H9 (cell line): ENCODE measurements around the gene CRABP1. TPM values are rescaled to one million over a fixed set of nuclear protein-coding genes. Genes with fewer than 3 reads are reported as not detected.

Experiments
- DNase-seq: peaks from one replicate; pipeline ENCODE4 v3.0.0-alpha.2; 2017
- H2AFZ ChIP-seq: one replicate; pipeline ENCODE4 v1.6.1; 2013; ENCODE audit warnings: mild to moderate bottlenecking, low read length, control low read depth, moderate library complexity
- H2AK5ac ChIP-seq: 2 replicates; pipeline ENCODE4 v1.6.1; 2013; ENCODE audit warnings: low read length, control low read depth, mixed read lengths; ENCODE audit not compliant: insufficient read length
- H2BK120ac ChIP-seq: one replicate; pipeline ENCODE4 v1.6.1; 2013; ENCODE audit warnings: low read depth, mild to moderate bottlenecking, low read length, control low read depth, inconsistent platforms; ENCODE audit not compliant: poor library complexity, severe bottlenecking
- H2BK12ac ChIP-seq: 2 replicates; pipeline ENCODE4 v1.6.1; 2013; ENCODE audit warnings: low read length, control low read depth, mixed read lengths, low read depth; ENCODE audit not compliant: insufficient read length
- H2BK15ac ChIP-seq: 2 replicates; pipeline ENCODE4 v1.6.1; 2013; ENCODE audit warnings: low read depth, low read length, control low read depth
- H2BK20ac ChIP-seq: one replicate; pipeline ENCODE4 v1.6.1; 2013; ENCODE audit warnings: low read depth, mild to moderate bottlenecking, low read length, control low read depth, inconsistent platforms; ENCODE audit not compliant: poor library complexity, severe bottlenecking
- H2BK5ac ChIP-seq: 2 replicates; pipeline ENCODE4 v1.6.1; 2013; ENCODE audit warnings: low read length, control low read depth, mixed read lengths; ENCODE audit not compliant: insufficient read length
- H3K14ac ChIP-seq: 2 replicates; pipeline ENCODE4 v1.6.1; 2013; ENCODE audit warnings: low read length, control low read depth; ENCODE audit not compliant: insufficient read depth
- H3K18ac ChIP-seq: 2 replicates; pipeline ENCODE4 v1.6.1; 2013; ENCODE audit warnings: low read depth, mild to moderate bottlenecking, mixed read lengths, low read length, control low read depth; ENCODE audit not compliant: insufficient read length
- H3K23ac ChIP-seq: 2 replicates; pipeline ENCODE4 v1.6.1; 2013; ENCODE audit warnings: low read length, control low read depth, mixed read lengths, low read depth; ENCODE audit not compliant: insufficient read length
- H3K23me2 ChIP-seq: 2 replicates; pipeline ENCODE4 v1.6.1; 2013; ENCODE audit warnings: low read depth, mild to moderate bottlenecking, mixed read lengths, low read length, control low read depth; ENCODE audit not compliant: insufficient read length, poor library complexity, severe bottlenecking
- H3K27ac ChIP-seq: 2 replicates; pipeline ENCODE4 v1.5.1; 2013; ENCODE audit warnings: low read length, control low read depth, mixed read lengths, low read depth; ENCODE audit not compliant: insufficient read length
- H3K27me3 ChIP-seq: 2 replicates; pipeline ENCODE4 v1.6.1; 2013; ENCODE audit warnings: low read length, control low read depth, inconsistent platforms; ENCODE audit not compliant: insufficient read depth
- H3K4ac ChIP-seq: 2 replicates; pipeline ENCODE4 v1.6.1; 2013; ENCODE audit warnings: low read depth, mild to moderate bottlenecking, control low read depth, inconsistent platforms, low read length, moderate library complexity
- H3K4me1 ChIP-seq: 2 replicates; pipeline ENCODE4 v1.6.1; 2013; ENCODE audit warnings: low read length, control low read depth, inconsistent platforms; ENCODE audit not compliant: insufficient read depth
- H3K4me2 ChIP-seq: 2 replicates; pipeline ENCODE4 v1.6.1; 2013; ENCODE audit warnings: low read length, control low read depth, mixed read lengths; ENCODE audit not compliant: insufficient read length, insufficient read depth
- H3K56ac ChIP-seq: 2 replicates; pipeline ENCODE4 v1.6.1; 2013; ENCODE audit warnings: low read depth, mild to moderate bottlenecking, mixed read lengths, low read length, control low read depth; ENCODE audit not compliant: insufficient read length
- H3K79me1 ChIP-seq: 2 replicates; pipeline ENCODE4 v1.6.1; 2013; ENCODE audit warnings: low read depth, mild to moderate bottlenecking, moderate library complexity, low read length, control low read depth, inconsistent platforms; ENCODE audit not compliant: insufficient read depth, poor library complexity, severe bottlenecking
- H3K79me2 ChIP-seq: 2 replicates; pipeline ENCODE4 v1.6.1; 2013; ENCODE audit warnings: low read length, control low read depth, inconsistent platforms; ENCODE audit not compliant: insufficient read depth
- H3K9ac ChIP-seq: 2 replicates; pipeline ENCODE4 v1.6.1; 2013; ENCODE audit warnings: low read length, control low read depth, mixed read lengths; ENCODE audit not compliant: insufficient read length; ENCODE audit errors: extremely low read depth
- H3K9me3 ChIP-seq: one replicate; pipeline ENCODE4 v1.6.1; 2013; ENCODE audit warnings: low read depth, low read length, inconsistent platforms; ENCODE audit not compliant: control insufficient read depth
- H3T11ph ChIP-seq: one replicate; pipeline ENCODE4 v1.6.1; 2013; ENCODE audit warnings: mild to moderate bottlenecking, low read length, control low read depth, inconsistent platforms
- H4K20me1 ChIP-seq: one replicate; pipeline ENCODE4 v1.6.1; 2013; ENCODE audit not compliant: control insufficient read depth, insufficient read length, insufficient read depth
- H4K5ac ChIP-seq: 2 replicates; pipeline ENCODE4 v1.6.1; 2013; ENCODE audit warnings: low read depth, mild to moderate bottlenecking, mixed read lengths, low read length, control low read depth; ENCODE audit not compliant: insufficient read length
- H4K8ac ChIP-seq: replicated peaks from 2 replicates; pipeline ENCODE4 v1.6.1; 2013; ENCODE audit warnings: low read length, control low read depth, mixed read lengths, low read depth; ENCODE audit not compliant: insufficient read length
- H4K91ac ChIP-seq: 2 replicates; pipeline ENCODE4 v1.6.1; 2013; ENCODE audit warnings: low read depth, mild to moderate bottlenecking, moderate library complexity, mixed read lengths, low read length, control low read depth; ENCODE audit not compliant: insufficient read length
- H3K27ac Mint-ChIP-seq, 3 experiments: 2 replicates in 2 of 3; 3 replicates in 1 of 3; pipeline ENCODE4 v1.8.0; 2020 to 2021; ENCODE audit warnings: mixed read lengths in 3 of 3, mild to moderate bottlenecking in 1 of 3, moderate library complexity in 1 of 3
- H3K27me3 Mint-ChIP-seq: 2 replicates; pipeline ENCODE4 v1.8.0; 2021; ENCODE audit warnings: low read depth, mild to moderate bottlenecking, moderate library complexity, mixed read lengths
- H3K36me3 Mint-ChIP-seq, 3 experiments: 2 replicates in 2 of 3; 3 replicates in 1 of 3; pipeline ENCODE4 v1.8.0; 2020 to 2021; ENCODE audit warnings: low read depth in 3 of 3, mixed read lengths in 3 of 3; ENCODE audit not compliant: insufficient read depth in 1 of 3
- H3K4me1 Mint-ChIP-seq, 2 experiments: 2 replicates each; pipeline ENCODE4 v1.8.0; 2020; ENCODE audit warnings: mixed read lengths in 2 of 2
- H3K4me3 Mint-ChIP-seq, 2 experiments: 2 replicates in 1 of 2; 3 replicates in 1 of 2; pipeline ENCODE4 v1.8.0; 2020 to 2021; ENCODE audit warnings: mild to moderate bottlenecking in 2 of 2, mixed read lengths in 2 of 2, moderate library complexity in 1 of 2
- H3K9me3 Mint-ChIP-seq, 2 experiments: 2 replicates in 1 of 2; 3 replicates in 1 of 2; pipeline ENCODE4 v1.8.0; 2020; ENCODE audit warnings: mild to moderate bottlenecking in 2 of 2, mixed read lengths in 2 of 2, moderate library complexity in 1 of 2
- CTCF ChIP-seq: fragments of 200-600 bp; sonication (generic); conservative IDR thresholded peaks from 3 replicates; pipeline ENCODE4 v1.8.0; 2021; ENCODE audit warnings: antibody characterized with exemption, mild to moderate bottlenecking
- WGBS: extraction: QIAGEN DNeasy Blood & Tissue Kit; methylation state at CpG from one replicate; pipeline ENCODE4 v1.1.7; 2013; ENCODE audit warnings: missing lambda C conversion rate, low lambda C conversion rate, mixed read lengths; ENCODE audit not compliant: insufficient read length; ENCODE audit errors: extremely low coverage; 5-methylcytosine and 5-hydroxymethylcytosine counted together
- total RNA-seq: library from RNA; stranded (reverse); gene quantifications from 2 replicates; pipeline ENCODE4 v1.2.1, GENCODE V29; 2021

CRABP1 gene
- total RNA-seq, 1 experiment from 2014 or later: 93.1 TPM

DNA sequence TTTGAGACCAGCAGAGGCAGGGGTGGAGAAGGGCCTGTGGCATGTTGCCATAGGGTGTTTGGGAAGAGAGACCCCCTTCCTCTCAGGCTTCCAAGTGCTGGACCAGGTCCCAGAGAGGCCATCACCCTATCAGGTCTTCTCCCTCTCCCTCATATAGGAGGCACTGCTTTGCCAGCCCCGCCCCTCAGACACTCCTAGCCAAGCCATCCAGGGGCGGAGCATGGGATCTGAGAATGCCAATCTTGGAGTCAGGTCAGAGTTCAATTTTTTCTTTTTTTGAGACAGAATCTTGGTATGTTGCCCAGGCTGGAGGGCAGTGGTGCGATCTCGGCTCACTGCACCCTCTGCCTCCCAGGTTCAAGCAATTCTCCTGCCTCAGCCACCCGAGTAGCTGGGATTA lies 32.7 kb downstream of the CRABP1 start:
- Histone ChIP-seq H3K56ac (no peak overlapping the region), H3K18ac (no peak overlapping the region), H2AFZ (no peak overlapping the region), H2AK5ac (no peak overlapping the region), H4K20me1 (no peaks in the 10 kb centered on the region), H2BK12ac (no peak overlapping the region), H2BK5ac (no peak overlapping the region), H4K91ac (no peak overlapping the region), H3K4me2 (no peak overlapping the region), H3K79me1 (no peaks in the 10 kb centered on the region), H3K9ac (no peak overlapping the region), H3K9me3 (no peaks in the 10 kb centered on the region), H2BK15ac (no peak overlapping the region), H3T11ph (no peak overlapping the region), H3K23me2 (peaks cover 3% of the 10 kb centered on the region), H3K27ac (no peak overlapping the region), H3K4me1 (no peaks in the 10 kb centered on the region; the same call in 1 of the 2 replicates), H2BK120ac (no peak overlapping the region), H4K8ac (no peak overlapping the region), H3K23ac (no peak overlapping the region), H3K4ac (no peak overlapping the region), H3K14ac (no peak overlapping the region), H4K5ac (no peak overlapping the region), H2BK20ac (no peak overlapping the region), H3K79me2 (no peaks in the 10 kb centered on the region), H3K27me3 (no peaks in the 10 kb centered on the region)
- no peak overlapping the region for H3K4me3 Mint-ChIP-seq
- H3K4me1 Mint-ChIP-seq: peaks cover 39 to 42% of the 10 kb centered on the region in 2 experiments
- TF ChIP-seq CTCF: no peak
- H3K27me3 Mint-ChIP-seq: peaks cover 17% of the 10 kb centered on the region
- no peak overlapping the region for H3K27ac Mint-ChIP-seq
- DNase-seq: peak; percentile 55
- 0 out of 5 replicates have a peak, but pooled peaks cover 0 to 3% of the 10 kb centered on the region in 2 experiments for H3K9me3 Mint-ChIP-seq
- H3K36me3 Mint-ChIP-seq: peaks cover 0 to 2% (median 0%) of the 10 kb centered on the region in 3 experiments; a peak in 1 of 7 replicates
- no CpG with 5 or more reads among the region's 5 CpGs for WGBS
